GM23248 (cell line): ENCODE measurements around the gene NDFIP2.

ENCODE experiments used
- EZH2 ChIP-seq: fragments of 200-600 bp; sonication (generic); IDR thresholded peaks from 2 replicates; pipeline ENCODE4 v1.6.1; 2018; ENCODE audit warnings: antibody characterized with exemption, mild to moderate bottlenecking; ENCODE audit not compliant: insufficient read depth, poor library complexity, severe bottlenecking
- EZH2phosphoT487 ChIP-seq: fragments of 200-600 bp; sonication (generic); IDR thresholded peaks from 2 replicates; pipeline ENCODE4 v1.6.1; 2018; ENCODE audit warnings: antibody characterized with exemption, moderate library complexity, mild to moderate bottlenecking, low read depth; ENCODE audit not compliant: insufficient read depth

DNA sequence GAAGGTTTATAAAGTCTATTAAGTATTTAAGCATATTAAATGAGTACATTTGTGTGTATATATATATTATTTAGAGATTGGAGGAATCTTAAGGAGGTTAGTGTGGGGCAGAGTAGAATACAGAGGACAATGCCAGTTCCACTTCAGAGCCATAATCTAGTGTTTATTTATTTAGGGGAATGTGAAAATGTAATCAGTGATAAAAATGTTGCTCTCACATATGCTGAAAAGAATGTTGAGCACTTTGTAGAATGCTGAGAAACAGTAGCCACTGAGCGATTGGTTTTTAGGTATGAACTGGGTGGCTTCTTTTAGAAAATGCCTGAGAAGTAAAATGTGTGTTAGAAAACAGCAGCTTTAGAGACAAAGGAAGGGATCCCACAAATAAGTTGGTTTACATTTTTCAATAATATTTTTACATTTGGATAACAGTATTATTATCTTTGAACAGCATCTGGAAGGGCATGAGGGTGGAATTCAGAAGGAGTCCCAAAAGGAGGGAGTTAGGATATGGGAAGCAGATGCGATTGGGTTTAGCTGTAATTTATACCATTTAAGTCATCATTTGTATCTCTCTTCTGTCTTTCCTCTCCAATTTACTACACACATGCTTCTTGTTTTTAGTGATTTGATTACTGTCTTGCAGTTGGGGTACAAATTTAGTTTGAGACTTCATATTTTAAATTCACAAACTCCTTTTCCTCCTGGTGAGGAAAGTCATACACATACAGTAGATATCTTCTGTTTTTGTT is 68.6 kb downstream of the NDFIP2 start:
- TF ChIP-seq EZH2phosphoT487, result no peak
- no peak for TF ChIP-seq EZH2
